Testis (tissue), 2 donors: ENCODE results near the gene SELE.

Source experiments
- POLR2A ChIP-seq: fragments of 450-650 bp; IDR thresholded peaks from one replicate; pipeline ENCODE4 v1.6.1; 2017; ENCODE audit warnings: antibody characterized with exemption, mild to moderate bottlenecking, moderate library complexity
- TF ChIP-seq, protein P1 (sequence below), 3 experiments: fragments of 450-650 bp in 2 of 3; fragments of 200-600 bp in 1 of 3; sonication (generic) in 1 of 3; IDR thresholded peaks; one replicate each; pipeline ENCODE4 v1.5.1; 2016 to 2019; ENCODE audit warnings: antibody characterized with exemption in 3 of 3, mild to moderate bottlenecking in 2 of 3, moderate library complexity in 1 of 3

DNA sequence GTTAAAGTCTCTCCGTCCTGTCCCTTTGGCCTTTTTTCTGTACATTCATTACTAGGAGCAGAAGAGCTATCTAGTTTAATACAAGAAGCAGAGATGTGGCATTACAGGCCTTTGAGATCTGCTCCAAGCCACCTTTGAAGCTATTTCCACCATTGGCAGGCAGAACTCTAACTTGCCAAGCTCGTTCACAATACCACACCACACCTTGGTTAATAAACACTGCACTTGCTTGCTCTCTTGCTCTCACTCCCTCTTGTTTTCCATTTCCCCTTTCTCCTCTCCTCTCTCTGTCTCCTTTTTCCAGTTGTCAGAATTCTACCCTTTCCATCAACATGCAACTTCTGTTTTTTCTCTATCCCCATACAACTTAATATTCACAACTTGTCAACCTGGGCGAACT, 7.0 kb downstream of the SELE start:
- TF ChIP-seq, protein P1, sequence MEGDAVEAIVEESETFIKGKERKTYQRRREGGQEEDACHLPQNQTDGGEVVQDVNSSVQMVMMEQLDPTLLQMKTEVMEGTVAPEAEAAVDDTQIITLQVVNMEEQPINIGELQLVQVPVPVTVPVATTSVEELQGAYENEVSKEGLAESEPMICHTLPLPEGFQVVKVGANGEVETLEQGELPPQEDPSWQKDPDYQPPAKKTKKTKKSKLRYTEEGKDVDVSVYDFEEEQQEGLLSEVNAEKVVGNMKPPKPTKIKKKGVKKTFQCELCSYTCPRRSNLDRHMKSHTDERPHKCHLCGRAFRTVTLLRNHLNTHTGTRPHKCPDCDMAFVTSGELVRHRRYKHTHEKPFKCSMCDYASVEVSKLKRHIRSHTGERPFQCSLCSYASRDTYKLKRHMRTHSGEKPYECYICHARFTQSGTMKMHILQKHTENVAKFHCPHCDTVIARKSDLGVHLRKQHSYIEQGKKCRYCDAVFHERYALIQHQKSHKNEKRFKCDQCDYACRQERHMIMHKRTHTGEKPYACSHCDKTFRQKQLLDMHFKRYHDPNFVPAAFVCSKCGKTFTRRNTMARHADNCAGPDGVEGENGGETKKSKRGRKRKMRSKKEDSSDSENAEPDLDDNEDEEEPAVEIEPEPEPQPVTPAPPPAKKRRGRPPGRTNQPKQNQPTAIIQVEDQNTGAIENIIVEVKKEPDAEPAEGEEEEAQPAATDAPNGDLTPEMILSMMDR (IDR thresholded peaks at IDR 0.05): no peak
- no peak for TF ChIP-seq POLR2A
